Ovary (tissue), 9 donors: ENCODE results near the gene SH3BP4. TPM values are rescaled to one million over a fixed set of nuclear protein-coding genes. Genes with fewer than 3 reads are reported as not detected.

Experiments used
- DNase-seq, 5 donors: peaks; one replicate each; pipeline ENCODE4 v3.0.0-alpha.2; 2019 to 2020
- H3K27ac ChIP-seq, 2 donors: fragments of 200-600 bp; one replicate each; pipeline versions ENCODE4 v1.5.1 to v1.8.0; 2019 to 2022
- H3K27me3 ChIP-seq: fragments of 200-600 bp; one replicate; pipeline ENCODE4 v1.8.0; 2022
- H3K36me3 ChIP-seq: fragments of 200-600 bp; sonication (generic); one replicate; pipeline ENCODE4 v1.5.1; 2019
- H3K4me1 ChIP-seq: one replicate; pipeline ENCODE4 v1.8.1; 2013; ENCODE audit warnings: mild to moderate bottlenecking, moderate library complexity; ENCODE audit not compliant: insufficient read depth
- H3K4me3 ChIP-seq: fragments of 200-600 bp; sonication (generic); one replicate; pipeline ENCODE4 v1.5.1; 2017
- H3K9me3 ChIP-seq, 2 donors: fragments of 200-600 bp in 1 of 2; sonication (generic) in 1 of 2; one replicate each; pipeline versions ENCODE4 v1.5.1 to v1.8.1; 2013 to 2019; ENCODE audit warnings: mild to moderate bottlenecking in 1 of 2, moderate library complexity in 1 of 2
- EP300 ChIP-seq: sonication (generic); formaldehyde crosslinking; IDR thresholded peaks from one replicate; pipeline ENCODE4 v1.6.1; 2017; ENCODE audit warnings: antibody characterized with exemption
- POLR2A ChIP-seq: fragments of 450-650 bp; IDR thresholded peaks from one replicate; pipeline ENCODE4 v1.6.1; 2017; ENCODE audit warnings: antibody characterized with exemption, mild to moderate bottlenecking, moderate library complexity
- WGBS, 3 donors: extraction: QIAGEN DNeasy Blood & Tissue Kit in 1 of 3; methylation state at CpG; one replicate each; pipeline versions ENCODE4 v1.1.5 to v1.1.7; 2013 to 2017; 5-methylcytosine and 5-hydroxymethylcytosine counted together
- intact Hi-C, 4 donors: fragments of 100-400 bp; cut with DNase I; formaldehyde crosslinking; loops; one replicate each; pipeline versions ENCODE4 v1.11.0 to v1.15.1; 2022 to 2023
- polyA plus RNA-seq, 2 donors: library from polyadenylated mRNA; stranded (reverse); fragments of 200-250 nt in 1 of 2; fragments of 350-450 nt in 1 of 2; fragmentation: Illumina TruSeq in 1 of 2; extraction: RNeasy Lipid Tissue Mini Kit (QIAGEN cat#74804) in 1 of 2; gene quantifications; one replicate each; pipeline ENCODE4 v1.2.3, GENCODE V29; 2013 to 2014
- total RNA-seq, 7 donors: library from RNA; depleted of rRNA in 2 of 7; stranded (reverse); fragments of >200 nt in 2 of 7; fragmentation: NEBNext Ultra II Directional in 3 of 7; extraction: Animal tissue kit (Norgen Biotek cat#: 25700) in 3 of 7; gene quantifications; one replicate each; pipeline versions ENCODE4 v1.1.0 to v1.2.4, GENCODE V29; 2016 to 2023
- TF ChIP-seq, protein P1 (sequence below), 3 donors: fragments of 450-650 bp in 2 of 3; fragments of 200-600 bp in 1 of 3; IDR thresholded peaks; one replicate each; pipeline versions ENCODE4 v1.5.1 to v1.8.0; 2016 to 2022; ENCODE audit warnings: antibody characterized with exemption in 3 of 3, mild to moderate bottlenecking in 1 of 3
- donor health status: DM: no; HTN: no; CAD: no; lungs with moderate emphysema.
- donor health status: DM: no; HTN: no; CAD: no.
- donor health status: Bipolar disorder and iron deficiency.
- donor health status: DM: yes; HTN: yes; CAD: no.
- donor health status: DM: no; HTN: no; CAD: no.
- donor health status: DM: yes; HTN: yes; CAD: no.

Gene SH3BP4
- total and polyA plus RNA-seq, 9 donors: 20.3 to 44.9 (median 36.9) TPM

DNA sequence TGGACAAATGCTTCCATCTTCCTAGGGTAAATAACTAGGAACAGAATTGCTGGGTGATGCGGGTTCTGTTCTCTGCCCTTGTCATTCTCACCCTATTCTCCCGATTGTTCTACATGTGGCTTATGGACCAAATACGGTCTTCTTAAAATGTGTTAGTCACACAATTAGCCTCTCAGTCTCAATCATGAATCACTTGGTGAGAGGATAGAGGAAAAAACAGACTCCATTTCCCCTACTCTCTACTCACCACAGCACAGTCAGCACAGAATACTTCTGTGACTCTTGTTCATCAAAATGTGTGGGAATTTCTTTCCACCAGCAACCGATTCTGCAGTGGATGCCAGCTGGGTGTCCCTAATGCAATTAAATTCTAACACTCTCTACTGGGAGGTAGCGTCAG, 125.2 kb downstream of the SH3BP4 start:
- TF ChIP-seq, protein P1, sequence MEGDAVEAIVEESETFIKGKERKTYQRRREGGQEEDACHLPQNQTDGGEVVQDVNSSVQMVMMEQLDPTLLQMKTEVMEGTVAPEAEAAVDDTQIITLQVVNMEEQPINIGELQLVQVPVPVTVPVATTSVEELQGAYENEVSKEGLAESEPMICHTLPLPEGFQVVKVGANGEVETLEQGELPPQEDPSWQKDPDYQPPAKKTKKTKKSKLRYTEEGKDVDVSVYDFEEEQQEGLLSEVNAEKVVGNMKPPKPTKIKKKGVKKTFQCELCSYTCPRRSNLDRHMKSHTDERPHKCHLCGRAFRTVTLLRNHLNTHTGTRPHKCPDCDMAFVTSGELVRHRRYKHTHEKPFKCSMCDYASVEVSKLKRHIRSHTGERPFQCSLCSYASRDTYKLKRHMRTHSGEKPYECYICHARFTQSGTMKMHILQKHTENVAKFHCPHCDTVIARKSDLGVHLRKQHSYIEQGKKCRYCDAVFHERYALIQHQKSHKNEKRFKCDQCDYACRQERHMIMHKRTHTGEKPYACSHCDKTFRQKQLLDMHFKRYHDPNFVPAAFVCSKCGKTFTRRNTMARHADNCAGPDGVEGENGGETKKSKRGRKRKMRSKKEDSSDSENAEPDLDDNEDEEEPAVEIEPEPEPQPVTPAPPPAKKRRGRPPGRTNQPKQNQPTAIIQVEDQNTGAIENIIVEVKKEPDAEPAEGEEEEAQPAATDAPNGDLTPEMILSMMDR (IDR thresholded peaks at IDR 0.05): no peak
- no peak for TF ChIP-seq POLR2A
- no peak for TF ChIP-seq EP300
- WGBS, 3 donors: 89 to 91% (median 90%) methylated on average over 5 of the region's 5 CpGs
- intact Hi-C loops: no loop called here
- H3K27ac ChIP-seq: no peak overlapping the region
- H3K4me3 ChIP-seq: no peak overlapping the region
- no peaks in the 10 kb centered on the region for H3K4me1 ChIP-seq
- H3K36me3 ChIP-seq: no peaks in the 10 kb centered on the region
- no peak for DNase-seq
- H3K9me3 ChIP-seq: no peaks in the 10 kb centered on the region
- H3K27me3 ChIP-seq: no peaks in the 10 kb centered on the region

DNA sequence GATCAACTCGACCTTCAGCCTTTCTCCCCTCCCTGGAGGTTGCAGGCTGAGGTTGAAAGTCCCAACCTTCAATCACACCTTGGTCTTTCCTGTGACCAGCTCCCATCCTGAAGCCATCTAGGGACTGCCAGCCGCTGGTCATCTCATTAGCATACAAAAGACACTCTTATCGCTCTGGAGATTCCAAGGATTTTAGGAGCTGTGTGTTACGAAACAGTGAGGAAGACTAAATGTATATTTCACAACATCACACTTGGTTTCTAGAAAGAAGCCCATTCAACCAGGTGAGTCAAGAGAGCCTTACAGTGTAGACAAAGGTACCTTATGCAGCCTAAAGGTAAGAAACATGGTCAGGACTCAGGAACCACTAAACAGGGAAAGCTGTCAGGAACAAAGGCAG, 126.4 kb downstream of the SH3BP4 start:
- H3K4me3 ChIP-seq: no peak overlapping the region
- TF ChIP-seq POLR2A (no peak), EP300 (no peak)
- TF ChIP-seq, protein P1 (IDR thresholded peaks at IDR 0.05): no peak
- H3K9me3 ChIP-seq: no peaks in the 10 kb centered on the region
- H3K27me3 ChIP-seq: no peaks in the 10 kb centered on the region
- no peak for DNase-seq
- no peak overlapping the region for H3K27ac ChIP-seq
- WGBS, 3 donors: 77 to 87% (median 80%) methylated on average over 4 of the region's 4 CpGs
- no peaks in the 10 kb centered on the region for H3K36me3 ChIP-seq
- intact Hi-C loops: no loop called here
- no peaks in the 10 kb centered on the region for H3K4me1 ChIP-seq

DNA sequence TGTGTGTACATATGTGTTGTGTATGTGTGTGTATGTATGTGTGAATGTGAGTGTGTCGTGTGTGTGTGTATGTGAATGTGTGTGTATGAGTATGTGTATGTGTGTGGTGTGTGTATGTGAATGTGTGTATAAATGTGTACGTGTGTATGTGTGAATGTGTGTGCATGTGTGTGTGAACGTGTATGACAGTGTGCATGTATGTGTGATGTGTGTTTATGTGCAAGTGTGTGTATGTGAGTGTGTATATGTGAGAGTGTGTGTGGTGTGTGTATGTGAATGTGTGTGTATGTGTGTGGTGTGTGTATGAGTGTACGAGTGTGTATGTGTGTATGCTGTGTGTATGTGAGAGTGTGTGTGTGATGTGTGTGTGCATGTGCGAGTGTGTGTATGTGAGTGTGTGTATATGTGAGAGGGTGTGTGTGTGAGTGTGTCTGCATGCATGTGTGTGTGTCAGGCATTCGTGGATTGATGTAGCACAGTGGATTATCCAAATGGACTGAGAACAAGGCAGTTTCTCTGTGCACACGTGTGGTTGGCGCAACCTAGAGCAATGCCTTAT, 127.2 kb downstream of the SH3BP4 start:
- Histone ChIP-seq H3K9me3 (no peaks in the 10 kb centered on the region), H3K4me3 (no peak overlapping the region), H3K36me3 (no peaks in the 10 kb centered on the region), H3K4me1 (no peaks in the 10 kb centered on the region), H3K27ac (no peak overlapping the region), H3K27me3 (no peaks in the 10 kb centered on the region)
- TF ChIP-seq, protein P1 (IDR thresholded peaks at IDR 0.05): no peak
- TF ChIP-seq EP300: no peak
- TF ChIP-seq POLR2A: no peak
- intact Hi-C loops: no loop called here
- DNase-seq: no peak
- 88 to 91% (median 91%) methylated on average over 8 of the region's 8 CpGs for WGBS, 3 donors

- intact Hi-C loops: no loop called here
- Histone ChIP-seq H3K27me3 (no peaks in the 10 kb centered on the region), H3K36me3 (no peaks in the 10 kb centered on the region), H3K27ac (no peak overlapping the region), H3K4me3 (no peak overlapping the region), H3K4me1 (no peaks in the 10 kb centered on the region), H3K9me3 (no peaks in the 10 kb centered on the region)
- TF ChIP-seq, protein P1 (IDR thresholded peaks at IDR 0.05): no peak
- TF ChIP-seq POLR2A (no peak), EP300 (no peak)
- no peak for DNase-seq
- 79 to 91% (median 81%) methylated on average over 2 of the region's 2 CpGs for WGBS, 3 donors
These were observed 128.3 kb downstream of the SH3BP4 start for GRCh38 chr2:235080101-235080500.
